B cell (primary cell): ENCODE data around the gene TSPO.

ENCODE experiments used
- EZH2 ChIP-seq: IDR thresholded peaks from 2 replicates; pipeline ENCODE4 v1.6.1; 2012; ENCODE audit warnings: borderline replicate concordance, low read depth, mild to moderate bottlenecking, moderate library complexity, low read length; ENCODE audit not compliant: insufficient read depth, poor library complexity, severe bottlenecking
- TF ChIP-seq, protein P1 (sequence below): fragments of 200-600 bp; IDR thresholded peaks from one replicate; pipeline ENCODE4 v1.8.0; 2022; ENCODE audit warnings: antibody characterized with exemption, mild to moderate bottlenecking

DNA sequence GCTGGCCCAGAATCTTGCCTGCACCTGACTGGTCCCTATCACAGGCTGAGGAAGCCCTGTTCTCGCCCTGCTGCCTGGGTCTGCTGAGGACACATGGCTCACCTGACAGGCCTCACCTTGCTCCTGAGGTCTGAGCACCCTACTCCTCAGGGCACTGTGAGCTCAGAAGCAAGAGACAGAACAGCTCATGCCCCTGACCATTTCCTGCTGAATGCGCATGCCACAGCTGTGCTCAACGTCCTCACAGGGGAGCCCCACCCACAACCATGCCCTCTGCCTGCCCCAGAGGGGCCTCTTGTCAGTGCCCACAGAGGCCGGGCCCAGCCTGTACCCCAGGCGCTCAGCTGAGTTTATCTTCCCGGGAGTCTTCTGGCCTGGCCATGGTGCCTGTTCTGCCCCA is 2.8 kb upstream of the TSPO start:
- TF ChIP-seq, protein P1, sequence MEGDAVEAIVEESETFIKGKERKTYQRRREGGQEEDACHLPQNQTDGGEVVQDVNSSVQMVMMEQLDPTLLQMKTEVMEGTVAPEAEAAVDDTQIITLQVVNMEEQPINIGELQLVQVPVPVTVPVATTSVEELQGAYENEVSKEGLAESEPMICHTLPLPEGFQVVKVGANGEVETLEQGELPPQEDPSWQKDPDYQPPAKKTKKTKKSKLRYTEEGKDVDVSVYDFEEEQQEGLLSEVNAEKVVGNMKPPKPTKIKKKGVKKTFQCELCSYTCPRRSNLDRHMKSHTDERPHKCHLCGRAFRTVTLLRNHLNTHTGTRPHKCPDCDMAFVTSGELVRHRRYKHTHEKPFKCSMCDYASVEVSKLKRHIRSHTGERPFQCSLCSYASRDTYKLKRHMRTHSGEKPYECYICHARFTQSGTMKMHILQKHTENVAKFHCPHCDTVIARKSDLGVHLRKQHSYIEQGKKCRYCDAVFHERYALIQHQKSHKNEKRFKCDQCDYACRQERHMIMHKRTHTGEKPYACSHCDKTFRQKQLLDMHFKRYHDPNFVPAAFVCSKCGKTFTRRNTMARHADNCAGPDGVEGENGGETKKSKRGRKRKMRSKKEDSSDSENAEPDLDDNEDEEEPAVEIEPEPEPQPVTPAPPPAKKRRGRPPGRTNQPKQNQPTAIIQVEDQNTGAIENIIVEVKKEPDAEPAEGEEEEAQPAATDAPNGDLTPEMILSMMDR: no peak
- TF ChIP-seq EZH2: no peak
